ENCODE results near the gene CELSR2. TPM values are rescaled to one million over a fixed set of nuclear protein-coding genes. Genes with fewer than 3 reads are reported as not detected.

CELSR2 gene
- total and polyA plus RNA-seq, 2 of the 8 experiments (the other 6 are each of a cell fraction or from before 2014, with no cell fraction given), result 12.0 to 27.7 TPM

DNA sequence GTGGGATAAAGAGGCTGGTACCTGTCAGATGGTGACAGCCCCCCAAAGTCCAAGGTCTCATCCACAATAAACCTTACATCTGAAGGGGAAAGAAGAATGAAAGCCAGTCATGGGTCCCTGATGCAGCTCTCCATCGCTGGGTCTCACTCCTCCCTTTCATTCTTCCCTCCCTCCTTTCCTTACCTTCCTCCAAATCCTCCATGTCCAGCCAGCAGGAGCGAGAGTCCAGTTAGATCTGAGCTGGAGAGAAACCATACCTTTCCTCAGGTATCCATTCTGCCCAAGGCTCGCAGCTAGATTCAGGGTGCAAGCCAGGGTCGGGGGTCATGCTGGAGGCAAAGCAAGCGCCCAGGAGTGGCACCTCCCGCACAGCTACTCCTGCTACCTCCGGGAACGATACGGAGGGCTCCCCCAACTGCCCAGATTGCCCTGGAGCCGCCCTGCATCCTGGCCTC is 33.2 kb downstream of the CELSR2 start:
- peaks cover 10 to 12% (median 10%) of the 10 kb centered on the region in 4 experiments for H3K4me1 ChIP-seq (replicated peaks in 1 of 4; ENCODE audit: control insufficient read depth in 3 of 4, insufficient read depth in 4 of 4, low read length in 3 of 4)
- H2BK15ac ChIP-seq (ENCODE audit: low read length), result no peak overlapping the region
- no peak overlapping the region for H2BK12ac ChIP-seq (ENCODE audit: low read depth, low read length)
- H3K23me2 ChIP-seq (ENCODE audit: low read depth, low read length), result peaks cover 12% of the 10 kb centered on the region
- H3K18ac ChIP-seq (ENCODE audit: extremely low read depth, low read length), result peak overlapping the region; percentile 2
- H2BK20ac ChIP-seq (ENCODE audit: low read length), result no peak overlapping the region
- H4K8ac ChIP-seq (ENCODE audit: extremely low read depth, insufficient read depth, low read length), result no peak overlapping the region; the same call in 1 of the 2 replicates
- H3K23ac ChIP-seq (ENCODE audit: insufficient read length), result no peak overlapping the region
- H3K4me3 ChIP-seq (ENCODE audit: extremely low read depth in 1 of 4, insufficient read depth in 2 of 4, low read depth in 3 of 4, low read length in 4 of 4), result peak overlapping the region; percentile 54 to 95 (median 86)
- peak overlapping the region; percentile 1 to 65 (median 56); a peak in 6 of 7 replicates for H3K9ac ChIP-seq (replicated peaks in 1 of 4; ENCODE audit: extremely low read depth in 1 of 4, low read depth in 3 of 4, low read length in 3 of 4)
- no peak overlapping the region for H3K14ac ChIP-seq (ENCODE audit: insufficient read length)
- H2BK5ac ChIP-seq (ENCODE audit: low read depth, low read length), result peak overlapping the region; percentile 76
- no peak overlapping the region for H3K4ac ChIP-seq (replicated peaks; ENCODE audit: insufficient read length, low read depth, low read length)
- no peak overlapping the region for H2AK5ac ChIP-seq (ENCODE audit: low read depth, low read length)
- POLR2A ChIA-PET (ENCODE audit: partially characterized antibody), result interaction anchor here (0.8 to 2.3 kb wide), 17 partner anchors 9 to 536 kb away, joined by 3 to 18 read pairs (median 4); partner anchors contain the start of genes MYBPHL, SARS1, SORT1 and STXBP3
- 1% methylated on average over 9 of the region's 10 CpGs; no CpG with 5 or more reads in 1 of the 2 experiments for WGBS, 2 experiments (ENCODE audit: extremely low coverage in 1 of 2, insufficient coverage in 1 of 2, insufficient read length in 1 of 2, insufficient replicate concordance in 2 of 2, low coverage in 1 of 2, low lambda C conversion rate in 2 of 2, missing lambda C conversion rate in 1 of 2)
- H3K9me3 ChIP-seq (ENCODE audit: insufficient read depth in 2 of 2, low read depth in 1 of 2, low read length in 1 of 2), result no peaks in the 10 kb centered on the region
- FAIRE-seq (no peak), DNase-seq (ENCODE audit: low read depth in 1 of 2, low spot score in 2 of 2) (no peak)
- H3K56ac ChIP-seq (replicated peaks; ENCODE audit: insufficient read length, low read depth, low read length), result peak overlapping the region; percentile 7
- peaks cover 0 to 16% of the 10 kb centered on the region in 2 experiments; a peak in 3 of 4 replicates for H3K79me2 ChIP-seq (ENCODE audit: control insufficient read depth in 1 of 2, insufficient read depth in 2 of 2, low read length in 2 of 2)
- no peak for TF ChIP-seq HDAC2 (IDR thresholded peaks at IDR 0.05; ENCODE audit: borderline replicate concordance in 1 of 2, low read depth in 2 of 2, low read length in 2 of 2)
- TF ChIP-seq, protein P1, sequence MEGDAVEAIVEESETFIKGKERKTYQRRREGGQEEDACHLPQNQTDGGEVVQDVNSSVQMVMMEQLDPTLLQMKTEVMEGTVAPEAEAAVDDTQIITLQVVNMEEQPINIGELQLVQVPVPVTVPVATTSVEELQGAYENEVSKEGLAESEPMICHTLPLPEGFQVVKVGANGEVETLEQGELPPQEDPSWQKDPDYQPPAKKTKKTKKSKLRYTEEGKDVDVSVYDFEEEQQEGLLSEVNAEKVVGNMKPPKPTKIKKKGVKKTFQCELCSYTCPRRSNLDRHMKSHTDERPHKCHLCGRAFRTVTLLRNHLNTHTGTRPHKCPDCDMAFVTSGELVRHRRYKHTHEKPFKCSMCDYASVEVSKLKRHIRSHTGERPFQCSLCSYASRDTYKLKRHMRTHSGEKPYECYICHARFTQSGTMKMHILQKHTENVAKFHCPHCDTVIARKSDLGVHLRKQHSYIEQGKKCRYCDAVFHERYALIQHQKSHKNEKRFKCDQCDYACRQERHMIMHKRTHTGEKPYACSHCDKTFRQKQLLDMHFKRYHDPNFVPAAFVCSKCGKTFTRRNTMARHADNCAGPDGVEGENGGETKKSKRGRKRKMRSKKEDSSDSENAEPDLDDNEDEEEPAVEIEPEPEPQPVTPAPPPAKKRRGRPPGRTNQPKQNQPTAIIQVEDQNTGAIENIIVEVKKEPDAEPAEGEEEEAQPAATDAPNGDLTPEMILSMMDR (IDR thresholded peaks at IDR 0.05; ENCODE audit: control extremely low read depth in 1 of 3, insufficient read depth in 1 of 3, low read depth in 1 of 3, low read length in 3 of 3), result peak in 1 of 3 experiments; percentile 1; a peak in 1 of 4 replicates
- 0 out of 2 replicates have a peak overlapping the region, but pooled peaks have one; percentile 80 for H2AFZ ChIP-seq (ENCODE audit: low read length)
- H3K27me3 ChIP-seq (replicated peaks in 1 of 4; ENCODE audit: control insufficient read depth in 3 of 4, extremely low read depth in 1 of 4, insufficient read depth in 3 of 4, low read length in 3 of 4), result no peaks in the 10 kb centered on the region
- H4K5ac ChIP-seq (ENCODE audit: insufficient read length, low read depth, low read length), result no peak overlapping the region
- H3K4me2 ChIP-seq (ENCODE audit: insufficient read depth in 1 of 2, low read depth in 2 of 2, low read length in 2 of 2), result peak overlapping the region; percentile 84 to 91
- no peak overlapping the region for H2BK120ac ChIP-seq (replicated peaks; ENCODE audit: low read depth, low read length)
- peaks cover 10 to 22% (median 16%) of the 10 kb centered on the region in 4 experiments; a peak in 6 of 8 replicates for H3K36me3 ChIP-seq (ENCODE audit: control insufficient read depth in 2 of 4, insufficient read depth in 4 of 4, low read length in 3 of 4)
- no peaks in the 10 kb centered on the region for H4K20me1 ChIP-seq (replicated peaks in 1 of 2; ENCODE audit: control insufficient read depth in 1 of 2, insufficient read depth in 2 of 2, low read length in 2 of 2)
- CTCF ChIA-PET (ENCODE audit: partially characterized antibody), result interaction anchor here (0.6 to 3.0 kb wide), 13 partner anchors 13 to 338 kb away, joined by 3 to 30 read pairs (median 3); partner anchors contain the start of genes CYB561D1 and SORT1
- peak overlapping the region; percentile 74; the same call in 1 of the 2 replicates for H3K27ac ChIP-seq (ENCODE audit: low read depth, low read length)
- H3K79me1 ChIP-seq (ENCODE audit: low read depth, low read length), result peaks cover 7% of the 10 kb centered on the region
- peak overlapping the region; percentile 20 for H4K91ac ChIP-seq (replicated peaks; ENCODE audit: insufficient read length, low read length)

Data from H1 (cell line).